PC-3 (cell line): ENCODE data around the gene ZNRF2. TPM values are rescaled to one million over a fixed set of nuclear protein-coding genes. Genes with fewer than 3 reads are reported as not detected.

Experiments
- ATAC-seq: fragments of 200-7000 bp; cut with Tn5 transposase; 2 replicates; pipeline ENCODE4 v1.9.1; 2020; ENCODE audit warnings: mild to moderate bottlenecking, moderate library complexity
- BruUV-seq: library from RNA; stranded (reverse); fragments of 400-500 nt; replicated peaks from 2 replicates; lab custom pipeline; 2021; lab: Mats Ljungman, UMichigan
- CTCF ChIA-PET: fragments of 300-600 bp; sonication (Branson Sonifier 250); formaldehyde crosslinking; loops from one replicate; lab custom pipeline; 2022; ENCODE audit warnings: antibody characterized with exemption; lab: Charles Lee
- POLR2A ChIA-PET: fragments of 300-600 bp; sonication (Branson Sonifier 250); formaldehyde crosslinking; loops from one replicate; lab custom pipeline; 2022; ENCODE audit warnings: antibody characterized with exemption; ENCODE audit not compliant: unreplicated experiment; lab: Charles Lee
- DNase-seq: peaks from one replicate; pipeline ENCODE4 v3.0.0-alpha.2; 2015
- H2AFZ ChIP-seq: fragments of 300-600 bp; sonication (generic); 2 replicates; pipeline ENCODE4 v1.6.0; 2016; ENCODE audit warnings: antibody characterized with exemption, low read length
- H3F3A ChIP-seq: fragments of 300-600 bp; sonication (generic); one replicate; pipeline ENCODE4 v1.6.0; 2017; ENCODE audit warnings: antibody characterized with exemption, low read length, control low read depth, mild to moderate bottlenecking; ENCODE audit not compliant: unreplicated experiment
- H3K27ac ChIP-seq: fragments of 300-600 bp; sonication (generic); 2 replicates; pipeline ENCODE4 v1.5.1; 2016; ENCODE audit warnings: mild to moderate bottlenecking, low read length
- H3K27me3 ChIP-seq: fragments of 300-600 bp; sonication (generic); 2 replicates; pipeline ENCODE4 v1.6.1; 2016; ENCODE audit warnings: low read length, mixed read lengths
- H3K36me3 ChIP-seq: fragments of 300-600 bp; sonication (generic); 2 replicates; pipeline ENCODE4 v1.6.1; 2016; ENCODE audit warnings: low read depth, mixed run types, low read length, mixed read lengths
- H3K4me1 ChIP-seq: fragments of 300-600 bp; sonication (generic); 2 replicates; pipeline ENCODE4 v1.5.1; 2016; ENCODE audit warnings: low read length; ENCODE audit not compliant: insufficient read depth
- H3K4me2 ChIP-seq: fragments of 300-600 bp; sonication (generic); 2 replicates; pipeline ENCODE4 v1.6.0; 2016; ENCODE audit warnings: low read length
- H3K4me3 ChIP-seq: fragments of 300-600 bp; sonication (generic); 2 replicates; pipeline ENCODE4 v1.5.1; 2016; ENCODE audit warnings: mild to moderate bottlenecking, low read length, mixed read lengths
- H3K79me2 ChIP-seq: fragments of 300-600 bp; sonication (generic); 2 replicates; pipeline ENCODE4 v1.6.1; 2017; ENCODE audit warnings: low read length, mixed read lengths
- H3K9ac ChIP-seq: fragments of 300-600 bp; sonication (generic); 2 replicates; pipeline ENCODE4 v1.6.0; 2016; ENCODE audit warnings: mild to moderate bottlenecking, low read length
- H3K9me2 ChIP-seq: fragments of 300-600 bp; sonication (generic); replicated peaks from 2 replicates; pipeline ENCODE4 v1.6.1; 2016; ENCODE audit warnings: mixed run types, low read length, mixed read lengths
- H3K9me3 ChIP-seq: fragments of 300-600 bp; sonication (generic); 2 replicates; pipeline ENCODE4 v1.6.1; 2016; ENCODE audit warnings: low read length, mixed read lengths
- H4K20me1 ChIP-seq: fragments of 300-600 bp; sonication (generic); 2 replicates; pipeline ENCODE4 v1.6.1; 2016; ENCODE audit warnings: low read length, mixed read lengths
- CTCF ChIP-seq: fragments of 300-600 bp; sonication (generic); conservative IDR thresholded peaks from 2 replicates; pipeline ENCODE4 v1.5.1; 2017; ENCODE audit warnings: antibody characterized with exemption, low read depth, mild to moderate bottlenecking, low read length
- EZH2 ChIP-seq: fragments of 300-600 bp; sonication (generic); IDR thresholded peaks from one replicate; pipeline ENCODE4 v1.6.1; 2017; ENCODE audit warnings: antibody characterized with exemption, mild to moderate bottlenecking, low read length; ENCODE audit not compliant: unreplicated experiment
- EZH2phosphoT487 ChIP-seq: fragments of 300-600 bp; sonication (generic); IDR thresholded peaks from 2 replicates; pipeline ENCODE4 v1.6.1; 2018; ENCODE audit warnings: mild to moderate bottlenecking, antibody characterized with exemption, low read length, borderline replicate concordance
- intact Hi-C: fragments of 100-400 bp; cut with micrococcal nuclease; formaldehyde crosslinking; loops from 2 replicates; pipeline ENCODE4 v1.9.0; 2023
- total RNA-seq: library from RNA; depleted of rRNA; stranded (reverse); fragments of >200 nt; gene quantifications from 2 replicates; pipeline ENCODE4 v1.2.3, GENCODE V29; 2014

The ZNRF2 gene
- total RNA-seq, 1 experiment from 2014 or later, result 13.1 TPM

- BruUV-seq, result no TSS peak
- Histone ChIP-seq H3K9me2 (no peaks in the 10 kb centered on the region), H3K4me2 (no peak overlapping the region), H3K27ac (no peak overlapping the region), H3K4me3 (no peak overlapping the region), H3K9me3 (no peaks in the 10 kb centered on the region), H3K79me2 (no peaks in the 10 kb centered on the region), H3K4me1 (no peaks in the 10 kb centered on the region), H3K27me3 (no peaks in the 10 kb centered on the region), H3F3A (no peaks in the 10 kb centered on the region), H3K36me3 (no peaks in the 10 kb centered on the region), H3K9ac (no peak overlapping the region), H4K20me1 (no peaks in the 10 kb centered on the region), H2AFZ (no peak overlapping the region)
- ChIA-PET POLR2A (no interaction called here), CTCF (no interaction called here)
- TF ChIP-seq EZH2phosphoT487, result no peak
- no peak for TF ChIP-seq CTCF
- no peak for TF ChIP-seq EZH2
- intact Hi-C loops, result no loop called here
- no peak for DNase-seq
- ATAC-seq, result no peak
These were observed 36.6 kb upstream of the ZNRF2 start for GRCh38 chr7:30247541-30248401.

GRCh38 chr7:30249316-30249715 is 35.1 kb upstream of the ZNRF2 start:
- Histone ChIP-seq H3K79me2 (no peaks in the 10 kb centered on the region), H3K27me3 (no peaks in the 10 kb centered on the region), H3K4me1 (no peaks in the 10 kb centered on the region), H3F3A (no peaks in the 10 kb centered on the region), H4K20me1 (no peaks in the 10 kb centered on the region), H3K4me2 (no peak overlapping the region), H3K9ac (no peak overlapping the region), H3K9me3 (no peaks in the 10 kb centered on the region), H3K36me3 (no peaks in the 10 kb centered on the region), H2AFZ (no peak overlapping the region), H3K4me3 (no peak overlapping the region), H3K27ac (no peak overlapping the region), H3K9me2 (no peaks in the 10 kb centered on the region)
- TF ChIP-seq EZH2phosphoT487, result no peak
- no peak for TF ChIP-seq CTCF
- TF ChIP-seq EZH2, result no peak
- intact Hi-C loops, result no loop called here
- ATAC-seq (no peak), DNase-seq (no peak)
- POLR2A ChIA-PET, result no interaction called here
- BruUV-seq, result no TSS peak
- CTCF ChIA-PET, result no interaction called here
